Measurements from ENCODE around the gene HDGFL2.

Gene HDGFL2

GRCh38 chr19:4442819-4443146 is 29.3 kb upstream of the HDGFL2 start:
- Histone ChIP-seq H3K4me1 (peaks cover 0 to 6% (median 0%) of the 10 kb centered on the region in 4 donors), H3K36me3 (peaks cover 29 to 51% (median 38%) of the 10 kb centered on the region in 3 donors), H3K4me3 (no peak overlapping the region), H3K27ac (no peak overlapping the region), H3K27me3 (no peaks in the 10 kb centered on the region), H3K9me3 (no peaks in the 10 kb centered on the region)
- no peak for DNase-seq
- intact Hi-C loops (cut with DNase I; ENCODE audit: low total_unique reads), result no loop called here
- TF ChIP-seq, protein P1, sequence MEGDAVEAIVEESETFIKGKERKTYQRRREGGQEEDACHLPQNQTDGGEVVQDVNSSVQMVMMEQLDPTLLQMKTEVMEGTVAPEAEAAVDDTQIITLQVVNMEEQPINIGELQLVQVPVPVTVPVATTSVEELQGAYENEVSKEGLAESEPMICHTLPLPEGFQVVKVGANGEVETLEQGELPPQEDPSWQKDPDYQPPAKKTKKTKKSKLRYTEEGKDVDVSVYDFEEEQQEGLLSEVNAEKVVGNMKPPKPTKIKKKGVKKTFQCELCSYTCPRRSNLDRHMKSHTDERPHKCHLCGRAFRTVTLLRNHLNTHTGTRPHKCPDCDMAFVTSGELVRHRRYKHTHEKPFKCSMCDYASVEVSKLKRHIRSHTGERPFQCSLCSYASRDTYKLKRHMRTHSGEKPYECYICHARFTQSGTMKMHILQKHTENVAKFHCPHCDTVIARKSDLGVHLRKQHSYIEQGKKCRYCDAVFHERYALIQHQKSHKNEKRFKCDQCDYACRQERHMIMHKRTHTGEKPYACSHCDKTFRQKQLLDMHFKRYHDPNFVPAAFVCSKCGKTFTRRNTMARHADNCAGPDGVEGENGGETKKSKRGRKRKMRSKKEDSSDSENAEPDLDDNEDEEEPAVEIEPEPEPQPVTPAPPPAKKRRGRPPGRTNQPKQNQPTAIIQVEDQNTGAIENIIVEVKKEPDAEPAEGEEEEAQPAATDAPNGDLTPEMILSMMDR (IDR thresholded peaks at IDR 0.05), result no peak

- intact Hi-C loops (cut with DNase I; ENCODE audit: low total_unique reads), result no loop called here
- Histone ChIP-seq H3K4me3 (no peak overlapping the region), H3K9me3 (no peaks in the 10 kb centered on the region), H3K4me1 (peaks cover 0 to 6% (median 0%) of the 10 kb centered on the region in 4 donors), H3K27me3 (no peaks in the 10 kb centered on the region), H3K36me3 (peaks cover 33 to 55% (median 42%) of the 10 kb centered on the region in 3 donors), H3K27ac (no peak overlapping the region)
- no peak for DNase-seq
- TF ChIP-seq, protein P1 (IDR thresholded peaks at IDR 0.05), result no peak
These were observed 28.9 kb upstream of the HDGFL2 start for GRCh38 chr19:4443188-4443587.

GRCh38 chr19:4443966-4444764 is 27.9 kb upstream of the HDGFL2 start:
- H3K9me3 ChIP-seq, result no peaks in the 10 kb centered on the region
- intact Hi-C loops (cut with DNase I; ENCODE audit: low total_unique reads), result no loop called here
- no peak overlapping the region for H3K4me3 ChIP-seq
- DNase-seq, result no peak
- TF ChIP-seq, protein P1 (IDR thresholded peaks at IDR 0.05), result no peak
- no peak overlapping the region for H3K27ac ChIP-seq
- peaks cover 0 to 6% (median 0%) of the 10 kb centered on the region in 4 donors for H3K4me1 ChIP-seq
- H3K36me3 ChIP-seq, result peaks cover 40 to 65% (median 51%) of the 10 kb centered on the region in 3 donors
- no peaks in the 10 kb centered on the region for H3K27me3 ChIP-seq

DNA sequence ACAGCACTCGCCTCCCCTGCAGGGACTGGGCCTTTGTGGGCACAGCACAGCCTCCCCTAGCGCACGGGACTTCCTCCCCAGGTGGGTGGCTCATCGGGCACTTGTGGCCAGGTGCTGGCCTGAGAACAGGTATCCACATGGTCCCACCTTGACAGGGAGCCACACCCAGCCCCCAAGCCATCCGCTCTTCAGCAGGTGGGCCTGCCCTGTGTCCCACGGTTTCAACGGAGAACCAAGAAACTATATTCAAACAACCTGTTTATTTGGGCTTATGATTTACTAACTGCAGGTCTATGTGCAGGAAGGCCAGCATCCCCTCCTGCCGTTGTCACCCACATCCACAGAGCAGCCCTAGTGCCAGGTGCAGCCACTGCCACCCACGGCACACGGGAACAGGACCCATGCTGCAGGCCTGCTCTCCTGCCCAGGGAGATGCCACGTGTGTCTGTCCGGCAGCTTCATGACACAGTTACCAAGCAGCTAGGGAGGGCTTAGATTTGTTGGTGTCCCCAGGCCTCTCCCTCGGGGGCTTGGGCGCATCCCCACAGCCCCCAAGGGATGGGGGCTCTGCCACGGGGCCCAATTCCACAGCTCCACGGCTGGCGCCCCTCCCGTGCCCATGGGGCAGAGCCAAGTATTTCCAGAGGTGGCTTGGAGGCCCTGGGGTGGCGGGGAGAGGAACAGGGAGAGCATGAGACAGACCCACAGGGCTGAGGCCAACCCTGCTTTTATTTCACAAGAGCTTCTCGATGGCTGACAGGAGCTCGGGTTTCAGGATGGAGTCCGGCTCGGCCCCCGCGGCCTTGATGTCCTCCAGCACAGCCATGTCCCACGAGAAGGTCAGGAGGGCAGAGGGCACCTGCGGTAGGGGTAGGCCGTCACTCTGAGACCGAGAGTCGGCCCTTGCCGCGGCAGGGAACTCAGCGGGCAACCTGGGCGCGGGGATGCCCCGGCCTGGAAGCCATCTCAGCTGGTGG is 27.0 kb upstream of the HDGFL2 start:
- TF ChIP-seq, protein P1 (IDR thresholded peaks at IDR 0.05), result no peak
- H3K27ac ChIP-seq, result no peak overlapping the region
- peaks cover 43 to 68% (median 59%) of the 10 kb centered on the region in 3 donors for H3K36me3 ChIP-seq
- H3K27me3 ChIP-seq, result no peaks in the 10 kb centered on the region
- peaks cover 0 to 6% (median 0%) of the 10 kb centered on the region in 4 donors for H3K4me1 ChIP-seq
- no peaks in the 10 kb centered on the region for H3K9me3 ChIP-seq
- H3K4me3 ChIP-seq, result no peak overlapping the region
- DNase-seq, result no peak
- intact Hi-C loops (cut with DNase I; ENCODE audit: low total_unique reads), result no loop called here

- Histone ChIP-seq H3K4me1 (peaks cover 0 to 6% (median 0%) of the 10 kb centered on the region in 4 donors), H3K4me3 (no peak overlapping the region), H3K27me3 (no peaks in the 10 kb centered on the region), H3K27ac (no peak overlapping the region), H3K36me3 (peaks cover 47 to 78% (median 63%) of the 10 kb centered on the region in 3 donors), H3K9me3 (no peaks in the 10 kb centered on the region)
- intact Hi-C loops (cut with DNase I; ENCODE audit: low total_unique reads), result no loop called here
- no peak for DNase-seq
- TF ChIP-seq, protein P1 (IDR thresholded peaks at IDR 0.05), result no peak
These were observed 26.0 kb upstream of the HDGFL2 start for GRCh38 chr19:4445963-4446703.

Data from tibial artery (tissue), 4 donors.